HepG2 (cell line): ENCODE data around the gene MT4. TPM values are rescaled to one million over a fixed set of nuclear protein-coding genes. Genes with fewer than 3 reads are reported as not detected.
A peak's percentile ranks its signal among the peaks of the same experiment; 100 is the strongest.

ENCODE experiments used
- ARNTL ChIP-seq: sonication (generic); formaldehyde crosslinking; IDR thresholded peaks from 2 replicates; pipeline ENCODE4 v1.4.0; 2020; ENCODE audit warnings: mild to moderate bottlenecking, missing genetic modification reagents
- ATF1 ChIP-seq: IDR thresholded peaks from 2 replicates; pipeline ENCODE4 v1.6.1; 2016; ENCODE audit warnings: mild to moderate bottlenecking, control low read depth
- HCFC1 ChIP-seq: fragments of 150-350 bp; IDR thresholded peaks from 2 replicates; pipeline ENCODE4 v1.6.1; 2014; ENCODE audit warnings: low read depth, low read length
- MTF2 ChIP-seq: sonication (generic); formaldehyde crosslinking; IDR thresholded peaks from 2 replicates; pipeline ENCODE4 v1.5.0; 2020; ENCODE audit warnings: missing genetic modification reagents, borderline replicate concordance
- RFX3 ChIP-seq: IDR thresholded peaks from 2 replicates; pipeline ENCODE4 v1.6.1; 2016; ENCODE audit warnings: missing biosample characterization, missing genetic modification reagents
- SSRP1 ChIP-seq: IDR thresholded peaks from 2 replicates; pipeline ENCODE4 v1.6.1; 2016; ENCODE audit warnings: control low read depth
- TEF ChIP-seq: sonication (generic); formaldehyde crosslinking; IDR thresholded peaks from 2 replicates; pipeline ENCODE4 v1.5.0; 2020; ENCODE audit warnings: missing genetic modification reagents
- WIZ ChIP-seq: sonication (generic); formaldehyde crosslinking; IDR thresholded peaks from 2 replicates; pipeline ENCODE4 v1.5.1; 2020; ENCODE audit warnings: mild to moderate bottlenecking, missing genetic modification reagents
- ZFY ChIP-seq: sonication (generic); formaldehyde crosslinking; IDR thresholded peaks from 2 replicates; pipeline ENCODE4 v1.4.0; 2020; ENCODE audit warnings: missing genetic modification reagents
- ZNF318 ChIP-seq: sonication (generic); formaldehyde crosslinking; IDR thresholded peaks from 2 replicates; pipeline ENCODE4 v1.4.0; 2020; ENCODE audit warnings: mild to moderate bottlenecking, missing genetic modification reagents
- ZNF652 ChIP-seq: IDR thresholded peaks from 2 replicates; pipeline ENCODE4 v1.6.1; 2016; ENCODE audit warnings: low read depth, borderline replicate concordance
- ZSCAN22 ChIP-seq: sonication (generic); formaldehyde crosslinking; IDR thresholded peaks from 2 replicates; pipeline ENCODE4 v1.4.0; 2020; ENCODE audit warnings: mild to moderate bottlenecking, missing genetic modification reagents
- ZSCAN31 ChIP-seq: sonication (generic); formaldehyde crosslinking; IDR thresholded peaks from 2 replicates; pipeline ENCODE4 v1.5.0; 2020; ENCODE audit warnings: low read depth, mild to moderate bottlenecking, missing genetic modification reagents
- polyA plus RNA-seq, 8 experiments: library from polyadenylated mRNA; depleted of rRNA in 3 of 8; stranded (reverse) in 7 of 8; unstranded in 1 of 8; fragments of >200 nt; fragmentation: Illumina TruSeq in 4 of 8; extraction: Trizol in 4 of 8; gene quantifications; 2 replicates each; pipeline versions ENCODE4 v1.2.1 to v1.2.3, GENCODE V29; 2011 to 2016; ENCODE audit warnings: low read depth in 4 of 8, missing spikeins in 1 of 8, mixed read lengths in 1 of 8; ENCODE audit not compliant: insufficient read depth in 1 of 8
- total RNA-seq, 5 experiments: library from RNA; depleted of rRNA; stranded (reverse); fragments of >200 nt; fragmentation: Illumina TruSeq; extraction: Trizol; gene quantifications; 2 replicates each; pipeline ENCODE4 v1.2.3, GENCODE V29; 2016; ENCODE audit warnings: low read depth in 1 of 5
- TF ChIP-seq, protein P1 (sequence below): sonication (generic); formaldehyde crosslinking; IDR thresholded peaks from 2 replicates; pipeline ENCODE4 v1.4.0; 2020; ENCODE audit warnings: low read depth, mild to moderate bottlenecking, missing genetic modification reagents
- TF ChIP-seq, protein P2 (sequence below): sonication (generic); formaldehyde crosslinking; IDR thresholded peaks from 2 replicates; pipeline ENCODE4 v1.8.1; 2022; ENCODE audit warnings: low read depth, mild to moderate bottlenecking, missing genetic modification reagents
- TF ChIP-seq, protein P3 (sequence below): sonication (generic); formaldehyde crosslinking; IDR thresholded peaks from 2 replicates; pipeline ENCODE4 v1.5.1; 2020; ENCODE audit warnings: mild to moderate bottlenecking, missing genetic modification reagents, moderate library complexity

Gene MT4
- total and polyA plus RNA-seq, 2 of the 13 experiments (the other 11 are each of a cell fraction or from before 2014, with no cell fraction given): not detected

GRCh38 chr16:56607109-56607618 is 42.3 kb downstream of the MT4 start (continued):
- TF ChIP-seq ZFY (CRISPR knock-in tag) (peak; percentile 88), TEF (0 out of 2 replicates have a peak, but pooled peaks have one; percentile 10), RFX3 (CRISPR knock-in tag) (no peak), SSRP1 (CRISPR knock-in tag) (no peak; the same call in 1 of the 2 replicates), ZNF652 (peak; percentile 62), ARNTL (CRISPR knock-in tag) (no peak; the same call in 1 of the 2 replicates), ZSCAN22 (0 out of 2 replicates have a peak, but pooled peaks have one; percentile 30), MTF2 (CRISPR knock-in tag) (peak; percentile 73; the same call in 1 of the 2 replicates), HCFC1 (peak; percentile 33), ATF1 (no peak; the same call in 1 of the 2 replicates), WIZ (no peak), ZSCAN31 (CRISPR knock-in tag) (peak; percentile 79; the same call in 1 of the 2 replicates), ZNF318 (CRISPR knock-in tag) (no peak)
- TF ChIP-seq, protein P1, sequence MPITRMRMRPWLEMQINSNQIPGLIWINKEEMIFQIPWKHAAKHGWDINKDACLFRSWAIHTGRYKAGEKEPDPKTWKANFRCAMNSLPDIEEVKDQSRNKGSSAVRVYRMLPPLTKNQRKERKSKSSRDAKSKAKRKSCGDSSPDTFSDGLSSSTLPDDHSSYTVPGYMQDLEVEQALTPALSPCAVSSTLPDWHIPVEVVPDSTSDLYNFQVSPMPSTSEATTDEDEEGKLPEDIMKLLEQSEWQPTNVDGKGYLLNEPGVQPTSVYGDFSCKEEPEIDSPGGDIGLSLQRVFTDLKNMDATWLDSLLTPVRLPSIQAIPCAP (CRISPR knock-in tag): no peak; the same call in 1 of the 2 replicates
- TF ChIP-seq, protein P2, sequence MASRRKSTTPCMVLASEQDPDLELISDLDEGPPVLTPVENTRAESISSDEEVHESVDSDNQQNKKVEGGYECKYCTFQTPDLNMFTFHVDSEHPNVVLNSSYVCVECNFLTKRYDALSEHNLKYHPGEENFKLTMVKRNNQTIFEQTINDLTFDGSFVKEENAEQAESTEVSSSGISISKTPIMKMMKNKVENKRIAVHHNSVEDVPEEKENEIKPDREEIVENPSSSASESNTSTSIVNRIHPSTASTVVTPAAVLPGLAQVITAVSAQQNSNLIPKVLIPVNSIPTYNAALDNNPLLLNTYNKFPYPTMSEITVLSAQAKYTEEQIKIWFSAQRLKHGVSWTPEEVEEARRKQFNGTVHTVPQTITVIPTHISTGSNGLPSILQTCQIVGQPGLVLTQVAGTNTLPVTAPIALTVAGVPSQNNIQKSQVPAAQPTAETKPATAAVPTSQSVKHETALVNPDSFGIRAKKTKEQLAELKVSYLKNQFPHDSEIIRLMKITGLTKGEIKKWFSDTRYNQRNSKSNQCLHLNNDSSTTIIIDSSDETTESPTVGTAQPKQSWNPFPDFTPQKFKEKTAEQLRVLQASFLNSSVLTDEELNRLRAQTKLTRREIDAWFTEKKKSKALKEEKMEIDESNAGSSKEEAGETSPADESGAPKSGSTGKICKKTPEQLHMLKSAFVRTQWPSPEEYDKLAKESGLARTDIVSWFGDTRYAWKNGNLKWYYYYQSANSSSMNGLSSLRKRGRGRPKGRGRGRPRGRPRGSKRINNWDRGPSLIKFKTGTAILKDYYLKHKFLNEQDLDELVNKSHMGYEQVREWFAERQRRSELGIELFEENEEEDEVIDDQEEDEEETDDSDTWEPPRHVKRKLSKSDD: no peak
- TF ChIP-seq, protein P3, sequence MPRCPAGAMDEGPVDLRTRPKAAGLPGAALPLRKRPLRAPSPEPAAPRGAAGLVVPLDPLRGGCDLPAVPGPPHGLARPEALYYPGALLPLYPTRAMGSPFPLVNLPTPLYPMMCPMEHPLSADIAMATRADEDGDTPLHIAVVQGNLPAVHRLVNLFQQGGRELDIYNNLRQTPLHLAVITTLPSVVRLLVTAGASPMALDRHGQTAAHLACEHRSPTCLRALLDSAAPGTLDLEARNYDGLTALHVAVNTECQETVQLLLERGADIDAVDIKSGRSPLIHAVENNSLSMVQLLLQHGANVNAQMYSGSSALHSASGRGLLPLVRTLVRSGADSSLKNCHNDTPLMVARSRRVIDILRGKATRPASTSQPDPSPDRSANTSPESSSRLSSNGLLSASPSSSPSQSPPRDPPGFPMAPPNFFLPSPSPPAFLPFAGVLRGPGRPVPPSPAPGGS (CRISPR knock-in tag): peak; percentile 96
